HUDEP-2 (cell line): ENCODE measurements around the gene PDE7B.
A peak's percentile ranks its signal among the peaks of the same experiment; 100 is the strongest.

Experiments
- DNase-seq, 76 experiments: peaks; one replicate each; lab custom pipeline; 2025; ENCODE audit not compliant: unreplicated experiment in 76 of 76; lab: John Stamatoyannopoulos, UW

Gene PDE7B

DNA sequence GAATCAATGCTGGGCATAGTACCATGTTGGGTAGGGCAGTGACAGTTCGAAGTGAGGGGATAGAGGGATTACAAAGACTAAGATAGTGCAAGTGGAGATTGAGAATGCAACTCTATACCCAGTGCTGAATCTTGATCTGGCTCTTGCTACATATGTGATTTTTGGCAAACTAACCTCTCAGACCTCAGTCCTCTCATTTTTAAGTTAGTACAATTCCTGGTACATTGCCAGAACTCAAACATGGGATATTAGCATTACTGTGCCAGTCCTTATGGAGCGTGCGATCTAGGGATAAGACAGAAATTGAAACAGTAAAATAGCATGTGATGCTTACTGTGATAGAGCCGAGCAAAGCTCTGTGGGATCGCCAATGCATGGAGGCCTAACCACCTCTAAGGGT is 210.2 kb downstream of the PDE7B start:
- DNase-seq = no peak

GRCh38 chr6:136063096-136063495 is 211.6 kb downstream of the PDE7B start:
- no peak for DNase-seq

DNA sequence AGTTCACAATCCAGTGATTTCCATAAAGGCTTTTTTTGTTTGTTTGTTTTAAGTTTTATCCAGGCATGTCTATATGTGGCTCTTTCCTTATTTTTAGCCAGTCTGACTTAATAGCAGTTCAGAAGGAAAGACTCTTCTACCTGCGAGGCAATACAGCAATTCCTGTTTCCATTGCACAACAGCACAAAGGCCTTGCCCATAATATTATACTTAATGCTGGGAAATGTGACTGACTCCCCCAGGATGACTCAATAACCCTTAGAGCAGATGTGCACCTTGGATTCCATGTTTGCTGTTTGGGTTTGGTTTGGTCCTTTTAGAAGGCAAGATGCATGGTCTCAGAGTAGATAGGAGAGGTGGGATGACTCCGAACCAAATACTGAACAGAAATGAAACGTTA is 214.5 kb downstream of the PDE7B start:
- no peak for DNase-seq

DNA sequence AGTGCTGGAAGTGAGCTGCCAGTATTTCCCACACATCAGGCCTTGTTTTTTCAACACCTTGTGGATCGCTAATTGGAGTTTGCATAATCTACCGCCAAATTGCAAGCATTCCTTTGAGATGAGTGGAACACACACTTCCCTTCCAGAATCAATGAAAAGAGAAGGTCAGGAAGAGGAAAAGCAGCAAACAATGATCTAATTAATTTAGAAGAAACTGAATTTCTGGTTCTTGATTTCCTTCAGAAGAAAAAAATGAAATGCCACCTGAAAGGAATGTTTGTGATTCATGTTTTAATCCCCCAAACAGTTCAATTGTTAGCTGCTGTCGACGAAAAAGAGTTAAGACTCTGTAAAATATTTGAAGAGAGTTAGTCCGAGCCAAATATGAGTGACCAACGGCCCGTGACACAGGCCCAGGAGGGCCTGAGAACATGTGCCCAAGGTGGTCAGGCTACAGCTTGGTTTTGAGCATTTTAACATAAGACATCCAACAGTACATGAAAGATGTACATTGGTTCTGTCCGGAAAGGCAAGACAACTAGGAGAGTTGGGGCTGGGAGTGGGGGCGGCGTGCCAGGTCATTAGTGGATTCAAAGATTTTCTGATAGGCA is 216.3 kb downstream of the PDE7B start:
- DNase-seq = no peak

DNA sequence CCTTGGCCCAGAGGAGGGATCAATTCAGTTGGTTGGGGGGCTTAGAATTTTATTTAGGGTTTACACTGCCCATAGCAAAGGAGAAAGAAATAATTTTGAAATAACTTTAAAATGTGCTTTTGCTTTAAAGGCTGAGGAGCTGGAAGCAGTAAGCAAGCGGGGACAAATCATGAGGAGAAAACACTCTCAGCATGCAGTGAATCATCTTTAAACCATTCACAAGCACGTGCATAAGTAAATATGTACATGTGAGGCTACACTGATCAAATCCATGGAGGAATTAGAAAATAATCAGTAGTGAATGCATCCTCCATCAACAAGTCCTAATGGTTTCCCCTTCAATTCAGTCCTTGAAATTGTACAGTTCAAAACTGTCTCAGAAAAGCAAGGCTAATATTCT is 217.6 kb downstream of the PDE7B start:
- DNase-seq = no peak

- no peak for DNase-seq
These were observed 219.3 kb downstream of the PDE7B start for GRCh38 chr6:136070815-136071214.

DNA sequence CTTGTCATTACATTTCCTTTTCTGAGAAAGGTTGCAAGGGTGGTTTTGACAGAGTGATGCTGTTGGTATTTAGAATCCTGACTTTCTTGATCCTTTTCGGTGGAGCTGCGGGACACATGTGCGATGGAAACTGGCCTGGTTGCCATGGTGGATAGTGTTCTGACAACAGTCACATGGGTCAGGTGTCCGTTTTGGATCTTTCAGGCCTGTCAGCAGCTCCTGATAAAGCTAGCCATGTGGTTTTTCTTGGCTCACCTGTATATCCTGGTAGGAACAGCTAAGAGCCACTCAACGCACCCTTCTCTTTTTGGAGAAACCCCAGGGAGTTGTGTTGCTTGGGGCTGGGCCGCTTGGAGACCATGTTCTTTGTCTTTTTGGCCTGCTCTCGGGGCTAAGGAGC is 221.2 kb downstream of the PDE7B start:
- no peak for DNase-seq

DNA sequence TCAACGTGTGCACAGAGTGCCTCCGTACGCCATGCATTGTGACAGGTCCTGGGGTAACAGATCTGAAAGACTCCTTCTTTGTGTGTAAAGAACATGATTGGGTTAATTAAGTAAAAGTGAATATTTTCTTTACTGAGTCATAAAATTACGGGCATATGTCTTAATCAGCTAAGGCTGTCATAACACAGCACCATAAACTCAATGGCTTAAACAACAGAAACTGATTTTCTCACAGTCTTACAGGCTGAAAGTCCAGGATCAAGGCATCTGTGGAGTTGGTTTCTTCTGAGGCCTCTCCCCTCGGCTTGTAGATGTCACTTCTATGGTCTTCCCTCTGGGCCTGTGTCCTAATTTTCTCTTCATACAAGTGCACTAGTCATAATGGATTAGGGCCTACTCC is 221.7 kb downstream of the PDE7B start:
- no peak for DNase-seq

- no peak for DNase-seq
These were observed 225.0 kb downstream of the PDE7B start for GRCh38 chr6:136076496-136076895.

- no peak for DNase-seq
These were observed 226.5 kb downstream of the PDE7B start for GRCh38 chr6:136077834-136078576.

- no peak for DNase-seq
These were observed 228.4 kb downstream of the PDE7B start for GRCh38 chr6:136079701-136080565.

DNA sequence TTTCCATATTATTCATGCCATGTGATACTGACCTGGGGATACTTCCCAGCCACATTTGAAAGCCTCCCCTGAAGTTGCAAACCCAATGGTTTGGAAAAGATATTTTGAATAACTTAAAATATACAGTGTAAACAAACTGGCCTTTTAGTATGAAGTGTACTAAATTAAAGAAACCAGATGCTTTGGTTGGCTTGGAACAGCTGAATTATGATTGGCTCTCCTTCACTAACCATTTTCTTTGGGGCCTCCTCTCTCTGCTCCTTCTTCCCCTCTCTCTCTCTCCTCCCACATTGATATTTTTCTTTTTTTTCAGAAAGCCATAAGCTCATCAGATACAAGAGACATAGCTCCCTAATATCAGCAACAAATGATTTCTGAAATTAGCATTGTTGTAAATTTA is 232.0 kb downstream of the PDE7B start:
- no peak for DNase-seq

GRCh38 chr6:136084403-136084802 is 232.9 kb downstream of the PDE7B start:
- DNase-seq = no peak

- no peak for DNase-seq
These were observed 234.0 kb downstream of the PDE7B start for GRCh38 chr6:136085370-136086115.

- no peak for DNase-seq
These were observed 235.2 kb downstream of the PDE7B start for GRCh38 chr6:136086686-136087085.

DNA sequence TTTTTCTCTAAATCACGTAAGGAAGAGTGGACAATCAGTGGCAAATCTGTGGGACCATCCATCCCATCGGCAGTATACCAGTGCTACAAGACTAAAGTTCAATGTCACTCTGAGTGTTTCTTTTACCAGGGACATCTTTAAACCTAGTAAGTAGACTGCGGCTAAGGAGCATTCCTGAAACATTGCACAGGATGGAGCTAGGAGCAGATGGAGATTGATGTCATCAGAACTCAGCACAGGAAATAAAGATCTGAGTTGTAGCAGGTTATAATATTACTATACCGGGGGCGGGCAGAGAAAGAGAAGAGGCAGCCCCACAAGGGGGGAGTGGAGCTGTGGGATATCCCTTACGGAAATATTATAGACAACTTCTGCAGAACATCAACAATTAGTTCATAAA is 236.5 kb downstream of the PDE7B start:
- no peak for DNase-seq

DNA sequence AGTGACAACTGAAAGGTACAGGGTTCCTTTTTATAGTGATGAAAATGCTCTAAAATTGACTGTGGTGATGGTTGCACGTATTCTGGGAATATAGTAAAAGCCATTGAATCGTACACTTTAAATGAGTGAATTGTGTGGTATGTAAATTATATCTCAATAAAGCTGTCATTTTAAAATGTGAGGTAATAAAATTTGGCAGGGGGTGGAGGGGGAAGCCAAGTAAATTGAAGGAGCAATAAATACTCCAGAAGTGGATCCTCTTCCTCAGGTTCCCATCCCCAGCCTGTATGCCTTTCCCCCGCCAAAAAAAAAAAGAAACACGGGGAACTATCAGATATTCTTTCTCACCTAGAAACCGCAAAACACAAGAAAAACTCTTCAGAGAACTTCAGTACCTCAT is 237.2 kb downstream of the PDE7B start:
- no peak for DNase-seq

DNA sequence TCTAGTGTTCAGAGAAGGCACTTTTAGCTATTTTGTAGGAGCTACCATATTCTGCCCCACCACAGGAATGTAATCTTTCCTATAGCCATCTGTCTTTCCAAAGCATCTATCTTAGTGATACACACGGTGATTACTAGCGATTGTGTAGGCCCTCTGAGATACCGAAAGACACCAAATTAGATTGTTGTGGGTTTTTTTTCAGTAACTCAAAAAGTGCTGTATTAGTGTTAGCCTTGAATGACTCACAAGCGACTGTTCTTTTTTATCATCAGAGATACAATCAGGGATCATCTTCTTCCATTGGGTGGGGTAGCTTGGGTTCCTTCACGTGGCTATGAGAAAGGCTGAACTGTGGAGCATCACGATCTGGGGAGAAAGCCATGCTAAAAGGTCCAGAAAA is 238.4 kb downstream of the PDE7B start:
- peak in 3 of 76 experiments; percentile 12 to 22 (median 15) for DNase-seq

- no peak for DNase-seq
These were observed 239.4 kb downstream of the PDE7B start for GRCh38 chr6:136090929-136091328.

DNA sequence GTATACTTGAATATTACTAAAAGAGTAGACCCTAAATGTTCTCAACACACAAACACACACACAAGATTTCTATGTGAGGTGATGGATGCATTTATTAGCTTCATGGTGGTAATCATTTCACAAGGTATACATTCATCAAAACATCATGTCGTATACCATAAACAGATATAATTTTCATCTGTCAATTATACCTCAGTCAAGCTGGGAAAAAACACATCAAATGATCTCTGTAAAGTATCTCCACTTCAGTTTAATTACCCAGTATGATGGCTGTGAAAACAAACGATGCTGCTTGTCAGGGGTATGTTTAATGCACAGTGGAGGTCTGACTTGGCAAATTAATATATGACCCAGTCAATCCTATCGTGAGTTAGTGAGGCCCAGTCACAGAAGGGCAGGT is 241.4 kb downstream of the PDE7B start:
- no peak for DNase-seq

DNA sequence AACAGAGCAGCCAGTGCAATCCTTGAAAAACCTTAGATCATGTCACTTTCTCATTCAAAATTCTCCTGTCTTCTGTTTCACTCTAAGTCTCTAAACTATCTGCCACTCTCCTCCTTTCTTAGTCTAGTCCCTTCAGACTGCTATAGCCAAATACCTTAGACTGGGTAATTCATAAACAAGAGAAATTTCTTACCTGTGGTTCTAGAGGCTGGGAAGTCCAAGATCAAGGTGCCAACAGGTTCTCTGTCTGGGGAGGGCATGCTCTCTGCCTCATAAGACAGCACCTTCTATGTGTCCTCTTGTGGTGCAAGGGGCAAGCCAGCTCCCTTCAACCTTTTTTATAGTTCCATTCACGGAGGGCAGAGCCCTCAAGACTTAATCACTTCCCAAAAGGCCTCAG is 242.3 kb downstream of the PDE7B start:
- no peak for DNase-seq
